IPS-NIHi11 (cell line): Measurements from ENCODE around the gene KRT36.

Experiments used
- DNase-seq: peaks from one replicate; pipeline ENCODE4 v3.0.0; 2012; ENCODE audit warnings: mixed read lengths, low spot score

The KRT36 gene

GRCh38 chr17:41439375-41439774, 50.3 kb downstream of the KRT36 start:
- DNase-seq, result no peak

GRCh38 chr17:41437769-41438168, 51.9 kb downstream of the KRT36 start:
- DNase-seq, result no peak

- DNase-seq, result no peak
Observed at GRCh38 chr17:41437254-41437653, 52.5 kb downstream of the KRT36 start.
